Stomach smooth muscle (tissue), 2 donors: ENCODE results near the gene PLP2.
A peak's percentile ranks its signal among the peaks of the same experiment; 100 is the strongest.
"Not testable (repeated sequence)": the region's sequence is repeated elsewhere in the genome, so short reads cannot be mapped to it uniquely, and the experiment has no call there.

ENCODE experiments used
- H3K27ac ChIP-seq: one replicate; pipeline ENCODE4 v1.7.0; 2013; ENCODE audit warnings: mild to moderate bottlenecking, low read length, inconsistent platforms
- H3K27me3 ChIP-seq, 2 donors: one replicate each; pipeline ENCODE4 v1.7.0; 2013; ENCODE audit warnings: low read length in 2 of 2; ENCODE audit not compliant: insufficient read depth in 2 of 2, control insufficient read depth in 1 of 2
- H3K36me3 ChIP-seq, 2 donors: one replicate each; pipeline ENCODE4 v1.7.0; 2013; ENCODE audit warnings: low read length in 2 of 2; ENCODE audit not compliant: control insufficient read depth in 2 of 2, insufficient read depth in 2 of 2
- H3K4me1 ChIP-seq: one replicate; pipeline ENCODE4 v1.7.0; 2013; ENCODE audit warnings: low read length; ENCODE audit not compliant: control insufficient read depth, insufficient read depth
- H3K4me3 ChIP-seq, 2 donors: one replicate each; pipeline ENCODE4 v1.7.0; 2013; ENCODE audit warnings: low read length in 2 of 2
- H3K9ac ChIP-seq, 2 donors: one replicate each; pipeline ENCODE4 v1.7.0; 2013; ENCODE audit warnings: low read length in 2 of 2, mild to moderate bottlenecking in 1 of 2
- H3K9me3 ChIP-seq, 2 donors: one replicate each; pipeline ENCODE4 v1.7.0; 2013; ENCODE audit warnings: low read length in 2 of 2; ENCODE audit not compliant: control insufficient read depth in 2 of 2
- donor health status: healthy.
- donor health status: Pancreatic carcinoma.

PLP2 gene

DNA sequence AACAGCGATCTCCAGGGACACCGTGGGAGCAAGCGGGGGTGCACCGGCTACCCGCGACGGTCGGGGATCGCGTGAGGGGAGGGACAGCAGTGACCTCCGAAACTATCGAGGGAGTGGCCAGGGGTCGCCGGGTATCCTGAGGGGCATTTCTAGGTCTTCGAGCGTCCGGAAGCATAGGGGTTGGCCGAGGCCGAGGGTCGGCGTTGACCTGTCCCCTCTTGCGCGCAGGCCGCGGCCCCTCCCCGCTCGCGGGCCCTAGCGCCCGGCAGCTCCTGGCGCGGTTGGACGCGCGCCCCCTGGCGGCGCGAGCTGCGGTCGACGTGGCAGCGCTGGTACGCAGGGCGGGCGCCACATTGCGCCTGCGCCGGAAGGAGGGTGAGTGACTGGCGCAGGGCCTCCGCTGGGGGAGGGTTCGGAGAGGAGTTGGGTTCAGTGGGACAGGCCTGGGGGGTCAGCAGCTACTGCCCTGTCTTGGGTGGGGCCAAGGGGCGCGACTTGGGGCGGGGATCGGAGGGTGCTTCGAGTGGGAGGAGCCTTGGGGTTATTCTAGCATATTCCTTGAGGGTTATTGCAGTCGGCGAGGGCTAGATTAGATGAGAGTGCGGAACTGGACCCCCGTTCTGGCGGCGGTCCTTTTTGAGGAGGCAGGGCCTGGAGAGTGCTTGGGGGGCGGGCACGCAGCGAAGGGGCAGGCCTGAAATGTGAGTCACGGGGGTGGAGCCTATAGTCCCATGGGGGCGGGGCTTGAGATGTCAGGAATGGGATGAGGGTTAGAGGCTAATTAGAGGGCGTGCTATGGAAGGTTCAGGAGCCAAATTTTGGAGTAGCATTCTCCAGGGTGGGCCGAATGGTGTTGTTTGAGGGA is 7.9 kb upstream of the PLP2 start:
- Histone ChIP-seq H3K36me3 (no peaks in the 10 kb centered on the region), H3K27ac (peak overlapping the region; percentile 87), H3K27me3 (peaks cover 0 to 9% of the 10 kb centered on the region in 2 donors), H3K9me3 (no peaks in the 10 kb centered on the region), H3K4me3 (peak overlapping the region; percentile 35 to 62), H3K4me1 (peaks cover 15% of the 10 kb centered on the region), H3K9ac (peak overlapping the region; percentile 47 to 67)

- H3K36me3 ChIP-seq, result no peaks in the 10 kb centered on the region
- no peak overlapping the region for H3K9ac ChIP-seq
- H3K4me1 ChIP-seq, result peaks cover 18% of the 10 kb centered on the region
- H3K9me3 ChIP-seq, result no peaks in the 10 kb centered on the region
- peaks cover 0 to 5% of the 10 kb centered on the region in 2 donors for H3K27me3 ChIP-seq
- H3K27ac ChIP-seq, result peak overlapping the region; percentile 95
- no peak overlapping the region for H3K4me3 ChIP-seq
Observed at GRCh38 chrX:49164589-49165360, 6.9 kb upstream of the PLP2 start.

DNA sequence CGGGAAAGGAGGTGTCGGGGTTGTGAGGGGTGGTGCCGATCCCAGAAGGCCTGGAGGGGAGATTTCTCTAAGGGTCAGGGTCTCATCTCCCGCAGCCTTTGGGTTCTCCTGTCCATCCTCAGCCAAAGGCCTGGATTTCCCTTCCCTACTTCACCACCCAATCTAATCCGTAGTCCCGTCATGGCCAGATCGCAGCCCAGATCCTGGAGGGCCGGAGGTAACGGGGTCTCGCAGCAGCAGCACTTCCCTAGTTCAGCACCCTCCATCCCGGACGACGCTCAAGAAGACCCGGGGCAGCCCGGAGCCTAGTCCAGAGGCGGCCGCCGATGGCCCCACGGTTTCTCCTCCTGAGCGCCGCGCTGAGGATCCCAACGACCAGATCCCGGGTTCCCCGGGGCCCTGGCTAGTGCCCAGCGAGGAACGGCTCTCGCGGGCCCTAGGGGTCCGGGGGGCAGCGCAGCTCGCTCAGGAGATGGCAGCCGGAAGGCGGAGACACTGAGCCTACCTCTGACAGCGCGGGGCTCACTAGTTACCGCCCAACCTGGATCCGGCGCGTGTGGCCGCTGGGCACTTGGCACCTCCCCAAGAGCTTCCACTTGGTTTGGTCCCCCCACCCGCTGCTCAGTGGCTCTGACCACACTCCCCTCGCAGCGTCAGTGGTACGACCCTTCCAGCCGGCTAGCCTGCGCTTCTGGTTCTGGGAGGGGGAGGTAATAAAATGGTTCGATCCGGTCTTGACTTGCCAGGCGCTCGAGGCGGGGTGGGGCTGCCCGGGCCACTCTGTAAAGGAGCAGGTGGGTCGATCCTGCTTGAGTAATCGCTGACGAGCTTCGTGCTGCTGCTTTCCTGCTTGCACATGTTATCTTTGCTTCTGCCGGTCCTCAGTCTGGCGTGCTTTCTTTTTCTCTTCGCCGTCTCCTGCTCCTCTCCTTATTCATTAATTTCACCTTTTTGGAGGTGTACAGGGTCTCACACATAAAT is 5.5 kb upstream of the PLP2 start:
- Histone ChIP-seq H3K27ac (peak overlapping the region; percentile 95), H3K36me3 (no peaks in the 10 kb centered on the region), H3K27me3 (peaks cover 0 to 5% of the 10 kb centered on the region in 2 donors), H3K4me1 (peaks cover 19% of the 10 kb centered on the region), H3K9me3 (no peaks in the 10 kb centered on the region), H3K4me3 (peak overlapping the region; percentile 54 to 74), H3K9ac (peak overlapping the region; percentile 73 to 88)

GRCh38 chrX:49166914-49167739 is 4.6 kb upstream of the PLP2 start:
- H3K9me3 ChIP-seq, result no peaks in the 10 kb centered on the region
- H3K27ac ChIP-seq, result peak overlapping the region; percentile 95
- H3K9ac ChIP-seq, result peak overlapping the region; percentile 88 to 90
- peaks cover 0 to 5% of the 10 kb centered on the region in 2 donors for H3K27me3 ChIP-seq
- peak overlapping the region; percentile 68 to 74 for H3K4me3 ChIP-seq
- peaks cover 19% of the 10 kb centered on the region for H3K4me1 ChIP-seq
- H3K36me3 ChIP-seq, result no peaks in the 10 kb centered on the region

DNA sequence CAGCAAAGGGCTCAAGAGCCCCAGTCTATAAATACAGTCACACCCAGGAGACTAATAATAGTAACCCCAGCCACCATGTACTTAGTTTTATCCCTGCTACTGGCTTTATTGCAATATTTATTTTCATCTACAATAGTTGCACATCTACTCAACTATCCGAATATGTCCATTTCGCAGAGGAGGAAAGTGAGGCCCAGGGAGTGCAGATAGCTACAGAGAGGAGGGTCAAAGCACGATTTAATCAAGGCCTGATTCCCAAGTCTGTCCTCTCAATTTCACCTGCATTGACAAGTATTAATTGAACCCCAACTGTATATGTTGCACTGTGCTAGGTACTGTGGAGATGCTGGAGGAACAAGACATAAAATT is 4.0 kb upstream of the PLP2 start:
- Histone ChIP-seq H3K36me3 (no peaks in the 10 kb centered on the region), H3K27me3 (peaks cover 0 to 5% of the 10 kb centered on the region in 2 donors), H3K27ac (peak overlapping the region; percentile 95), H3K9me3 (no peaks in the 10 kb centered on the region), H3K9ac (peak overlapping the region; percentile 88 to 90), H3K4me1 (peaks cover 19% of the 10 kb centered on the region), H3K4me3 (peak overlapping the region; percentile 68 to 74)

DNA sequence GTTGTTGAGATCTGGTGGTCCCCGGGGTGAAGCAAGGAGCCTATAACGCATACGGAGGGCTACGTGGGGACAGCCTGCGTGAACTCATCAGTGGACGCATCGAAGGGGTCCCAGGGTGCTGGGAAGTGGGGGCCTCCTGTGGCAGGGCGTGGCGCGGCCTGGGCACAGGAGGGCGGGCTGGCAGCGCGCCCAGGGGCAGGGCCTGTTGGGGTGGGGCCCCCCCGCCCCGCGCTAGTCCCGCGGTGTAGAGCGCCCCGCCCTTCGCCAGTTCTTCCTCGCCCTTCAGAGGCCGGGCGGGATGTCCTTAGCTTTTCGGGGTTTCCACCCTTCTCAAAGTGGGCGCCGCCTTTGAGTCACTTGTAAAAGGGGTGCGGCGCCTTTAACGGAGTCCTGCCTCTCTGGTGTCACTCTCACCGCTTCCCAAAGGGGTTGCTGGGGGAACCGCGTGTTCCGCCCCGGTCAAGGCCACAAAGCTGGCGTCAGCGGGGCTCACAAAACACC is 632 bp downstream of the PLP2 start:
- Histone ChIP-seq H3K36me3 (peaks cover 11 to 12% of the 10 kb centered on the region in 2 donors), H3K4me3 (peak overlapping the region; percentile 76 to 79), H3K4me1 (peaks cover 18% of the 10 kb centered on the region), H3K27ac (peak overlapping the region; percentile 82), H3K9ac (peak overlapping the region; percentile 80 to 89), H3K9me3 (no peaks in the 10 kb centered on the region), H3K27me3 (peaks cover 0 to 3% of the 10 kb centered on the region in 2 donors)

DNA sequence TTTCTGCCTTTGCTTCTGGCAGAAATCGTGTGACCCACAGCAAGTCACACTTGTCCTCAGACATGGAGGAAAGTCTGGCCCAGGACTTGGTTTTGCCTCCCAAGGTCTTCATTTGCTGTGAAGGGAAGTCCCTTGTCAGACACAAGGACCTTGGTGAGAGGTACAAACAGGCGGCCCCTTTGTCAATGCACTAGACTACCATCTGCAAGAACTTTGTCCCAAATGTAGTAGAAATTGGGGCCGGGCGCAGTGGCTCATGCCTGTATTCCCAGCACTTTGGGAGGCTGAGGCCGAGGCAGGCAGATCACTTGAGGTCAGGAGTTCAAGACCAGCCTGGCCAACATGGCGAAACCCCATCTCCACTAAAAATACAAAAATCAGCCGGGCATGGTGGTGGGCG is 1.8 kb downstream of the PLP2 start:
- not testable (repeated sequence) for H3K27me3 ChIP-seq

DNA sequence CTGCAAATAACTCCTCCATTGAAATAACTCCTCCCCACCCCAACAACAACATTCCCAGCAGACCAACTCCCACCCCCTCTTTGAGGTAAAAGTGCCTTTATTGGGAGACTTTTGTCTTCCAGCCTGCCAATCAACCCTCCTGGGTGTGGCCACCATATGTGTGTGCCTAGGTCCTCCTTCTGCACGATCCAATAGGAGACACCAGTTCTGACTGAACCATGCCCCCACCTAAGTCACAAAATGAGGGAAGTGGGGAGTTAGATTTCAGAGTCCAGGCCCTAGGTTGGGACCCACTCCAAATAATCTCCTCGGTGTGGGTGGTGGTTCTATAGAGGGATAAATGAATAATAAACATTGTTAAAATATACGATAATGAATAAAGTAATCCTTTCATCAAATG is 3.0 kb downstream of the PLP2 start:
- Histone ChIP-seq H3K9ac (no peak overlapping the region), H3K4me1 (peaks cover 15% of the 10 kb centered on the region), H3K4me3 (no peak overlapping the region), H3K27ac (no peak overlapping the region), H3K9me3 (no peaks in the 10 kb centered on the region), H3K27me3 (peaks cover 0 to 3% of the 10 kb centered on the region in 2 donors), H3K36me3 (peaks cover 11 to 14% of the 10 kb centered on the region in 2 donors)

More for the DNA sequence above, 1.8 kb downstream of the PLP2 start:
- Histone ChIP-seq H3K4me3 (peak overlapping the region in 1 of 2 donors; percentile 79), H3K9ac (peak overlapping the region in 1 of 2 donors; percentile 75), H3K27ac (peak overlapping the region; percentile 82), H3K4me1 (peaks cover 17% of the 10 kb centered on the region), H3K36me3 (peaks cover 11 to 12% of the 10 kb centered on the region in 2 donors)
- H3K9me3 ChIP-seq, result not testable (repeated sequence)

DNA sequence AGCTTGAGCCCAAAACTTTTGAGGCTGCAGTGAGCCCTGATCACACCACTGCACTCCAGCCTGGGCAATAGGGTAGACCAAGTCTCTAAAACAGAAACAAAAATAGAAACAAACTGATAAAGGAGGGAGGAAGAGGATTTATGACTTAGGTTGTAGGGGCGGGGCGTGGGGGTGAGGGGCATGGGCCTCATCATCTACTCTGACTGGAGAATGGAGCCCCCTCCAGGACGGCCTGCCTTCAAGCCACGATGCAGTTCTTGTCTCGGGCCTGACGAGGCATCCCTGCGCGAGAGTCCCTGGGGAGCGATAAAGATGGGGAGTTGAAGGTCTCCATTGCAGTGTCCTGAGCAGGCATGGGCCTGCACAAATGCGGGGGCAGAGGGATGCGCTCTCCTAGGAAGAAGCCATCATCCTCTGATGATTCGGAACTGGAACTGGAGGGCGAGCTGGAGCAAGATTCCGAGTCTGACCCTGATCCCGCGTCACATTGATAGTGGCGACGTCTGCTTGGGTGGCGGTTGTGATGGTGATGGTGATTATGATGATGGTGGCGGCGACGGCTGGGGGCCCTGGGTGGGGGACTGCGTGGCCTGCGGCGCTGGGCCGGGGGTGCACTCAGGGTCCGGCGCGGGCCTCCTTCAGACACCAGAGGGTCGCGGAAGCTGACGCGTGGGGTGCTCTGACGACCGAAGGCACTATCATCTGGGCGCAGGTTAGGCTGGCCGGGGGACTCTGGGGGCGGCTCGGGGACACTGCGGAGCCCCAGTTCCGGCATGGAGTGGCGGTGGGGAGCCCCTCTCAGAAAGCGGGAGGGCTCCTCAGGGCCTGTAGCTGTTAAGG is 4.0 kb downstream of the PLP2 start:
- Histone ChIP-seq H3K4me3 (no peak overlapping the region), H3K36me3 (peaks cover 11 to 14% of the 10 kb centered on the region in 2 donors), H3K27ac (peak overlapping the region; percentile 55), H3K9ac (no peak overlapping the region), H3K9me3 (no peaks in the 10 kb centered on the region), H3K4me1 (peaks cover 14% of the 10 kb centered on the region), H3K27me3 (peaks cover 0 to 3% of the 10 kb centered on the region in 2 donors)
